Vagina (tissue), 2 donors: ENCODE results near the gene PRIMA1.

Source experiments
- CTCF ChIP-seq, 3 experiments: fragments of 450-650 bp in 2 of 3; fragments of 200-600 bp in 1 of 3; sonication (generic) in 1 of 3; IDR thresholded peaks; one replicate each; pipeline ENCODE4 v1.5.1; 2017 to 2019; ENCODE audit warnings: antibody characterized with exemption in 3 of 3, mild to moderate bottlenecking in 2 of 3, moderate library complexity in 2 of 3
- POLR2A ChIP-seq, 2 donors: fragments of 450-650 bp; IDR thresholded peaks; one replicate each; pipeline ENCODE4 v1.6.1; 2017; ENCODE audit warnings: antibody characterized with exemption in 2 of 2, mild to moderate bottlenecking in 2 of 2, moderate library complexity in 2 of 2

- TF ChIP-seq POLR2A (IDR thresholded peaks at IDR 0.05) (no peak), CTCF (IDR thresholded peaks at IDR 0.05) (no peak)
These were observed 60.2 kb downstream of the PRIMA1 start for GRCh38 chr14:93727917-93728650.
